Breast epithelium (tissue), 3 donors: ENCODE data around the gene TPSB2.

ENCODE experiments used
- POLR2A ChIP-seq: fragments of 450-650 bp; IDR thresholded peaks from one replicate; pipeline ENCODE4 v1.6.1; 2016; ENCODE audit warnings: antibody characterized with exemption, mild to moderate bottlenecking, moderate library complexity
- POLR2AphosphoS5 ChIP-seq, 3 donors: sonication (generic); formaldehyde crosslinking; IDR thresholded peaks; one replicate each; pipeline ENCODE4 v1.6.1; 2017; ENCODE audit warnings: antibody characterized with exemption in 3 of 3
- TF ChIP-seq, protein P1 (sequence below), 3 donors: fragments of 450-650 bp; IDR thresholded peaks; one replicate each; pipeline ENCODE4 v1.5.1; 2016 to 2017; ENCODE audit warnings: antibody characterized with exemption in 3 of 3, mild to moderate bottlenecking in 3 of 3, moderate library complexity in 3 of 3

DNA sequence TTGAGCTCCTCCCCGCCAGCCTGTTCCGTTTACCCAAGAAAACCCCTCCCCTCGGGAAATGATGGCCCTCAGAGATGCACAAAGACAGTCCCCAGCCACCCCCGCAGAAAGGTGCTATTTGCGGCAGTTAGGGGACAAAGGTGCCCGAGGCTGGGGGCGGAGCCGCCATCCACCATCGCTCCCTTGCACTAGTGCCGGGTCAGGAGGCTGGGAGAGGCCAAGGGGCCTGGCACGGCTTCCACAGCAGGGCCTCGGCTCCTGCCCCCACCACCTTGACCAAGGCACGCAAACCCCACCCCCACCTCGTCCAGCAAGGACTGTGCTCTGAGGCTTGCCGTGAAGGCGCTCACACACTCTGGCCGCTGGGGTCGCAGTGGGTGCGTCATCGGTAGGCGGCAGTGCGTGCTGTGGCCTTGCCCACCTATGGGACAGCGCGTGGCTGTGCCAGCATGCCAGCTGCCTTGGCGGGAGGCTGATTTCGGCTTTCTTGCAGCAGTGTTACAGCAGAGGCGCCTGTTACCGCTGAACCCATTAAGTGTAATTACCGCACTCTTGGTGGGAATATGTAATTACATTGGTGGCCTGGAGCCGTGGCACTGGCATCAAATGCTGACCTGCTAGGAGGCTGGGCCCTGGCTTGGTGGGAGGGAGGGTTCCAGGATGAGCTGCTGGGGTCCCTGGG is 36.7 kb downstream of the TPSB2 start:
- TF ChIP-seq, protein P1, sequence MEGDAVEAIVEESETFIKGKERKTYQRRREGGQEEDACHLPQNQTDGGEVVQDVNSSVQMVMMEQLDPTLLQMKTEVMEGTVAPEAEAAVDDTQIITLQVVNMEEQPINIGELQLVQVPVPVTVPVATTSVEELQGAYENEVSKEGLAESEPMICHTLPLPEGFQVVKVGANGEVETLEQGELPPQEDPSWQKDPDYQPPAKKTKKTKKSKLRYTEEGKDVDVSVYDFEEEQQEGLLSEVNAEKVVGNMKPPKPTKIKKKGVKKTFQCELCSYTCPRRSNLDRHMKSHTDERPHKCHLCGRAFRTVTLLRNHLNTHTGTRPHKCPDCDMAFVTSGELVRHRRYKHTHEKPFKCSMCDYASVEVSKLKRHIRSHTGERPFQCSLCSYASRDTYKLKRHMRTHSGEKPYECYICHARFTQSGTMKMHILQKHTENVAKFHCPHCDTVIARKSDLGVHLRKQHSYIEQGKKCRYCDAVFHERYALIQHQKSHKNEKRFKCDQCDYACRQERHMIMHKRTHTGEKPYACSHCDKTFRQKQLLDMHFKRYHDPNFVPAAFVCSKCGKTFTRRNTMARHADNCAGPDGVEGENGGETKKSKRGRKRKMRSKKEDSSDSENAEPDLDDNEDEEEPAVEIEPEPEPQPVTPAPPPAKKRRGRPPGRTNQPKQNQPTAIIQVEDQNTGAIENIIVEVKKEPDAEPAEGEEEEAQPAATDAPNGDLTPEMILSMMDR (IDR thresholded peaks at IDR 0.05), result no peak
- TF ChIP-seq POLR2A (no peak), POLR2AphosphoS5 (IDR thresholded peaks at IDR 0.05) (no peak)
